H1 (cell line): ENCODE measurements around the gene RNF135. TPM values are rescaled to one million over a fixed set of nuclear protein-coding genes. Genes with fewer than 3 reads are reported as not detected.

ENCODE experiments used
- CBX5 ChIP-seq: fragments of 300-800, 300-1000 bp; sonication (generic); IDR thresholded peaks from 2 replicates; pipeline ENCODE4 v1.7.1; 2016; ENCODE audit warnings: antibody characterized with exemption, low read length, low read depth
- RBBP5 ChIP-seq: IDR thresholded peaks from 2 replicates; pipeline ENCODE4 v1.7.1; 2012; ENCODE audit warnings: low read depth, mild to moderate bottlenecking, inconsistent platforms, low read length, moderate library complexity, borderline replicate concordance
- SIN3A ChIP-seq, 2 experiments: IDR thresholded peaks in 1 of 2; conservative IDR thresholded peaks in 1 of 2; 2 replicates each; pipeline ENCODE4 v1.6.1; 2011 to 2012; ENCODE audit warnings: low read length in 2 of 2, improper control_type of control experiment in 1 of 2, low read depth in 1 of 2, mild to moderate bottlenecking in 1 of 2
- ZNF274 ChIP-seq: IDR thresholded peaks from 2 replicates; pipeline ENCODE4 v1.7.0; 2012; ENCODE audit warnings: low read length, borderline replicate concordance; ENCODE audit errors: extremely low read depth
- polyA plus RNA-seq, 7 experiments: library from polyadenylated mRNA; depleted of rRNA in 3 of 7; stranded (reverse) in 5 of 7; unstranded in 2 of 7; fragments of >200 nt in 5 of 7; fragments of 200-250 nt in 2 of 7; gene quantifications; 1 replicate in 5 of 7; 2 replicates in 1 of 7; 4 replicates in 1 of 7; pipeline versions ENCODE4 v1.2.1 to v1.2.3, GENCODE V29; 2011 to 2013; ENCODE audit warnings: missing spikeins in 2 of 7, mixed read lengths in 2 of 7
- total RNA-seq: library from RNA; stranded (reverse); fragmentation: NEBNext Ultra II Directional; extraction: Animal tissue kit (Norgen Biotek cat#: 25700); gene quantifications from 2 replicates; pipeline ENCODE4 v1.2.1, GENCODE V29; 2021

Gene RNF135
- total and polyA plus RNA-seq, 2 of the 8 experiments (the other 6 are each of a cell fraction or from before 2014, with no cell fraction given): 8.8 to 9.0 TPM

DNA sequence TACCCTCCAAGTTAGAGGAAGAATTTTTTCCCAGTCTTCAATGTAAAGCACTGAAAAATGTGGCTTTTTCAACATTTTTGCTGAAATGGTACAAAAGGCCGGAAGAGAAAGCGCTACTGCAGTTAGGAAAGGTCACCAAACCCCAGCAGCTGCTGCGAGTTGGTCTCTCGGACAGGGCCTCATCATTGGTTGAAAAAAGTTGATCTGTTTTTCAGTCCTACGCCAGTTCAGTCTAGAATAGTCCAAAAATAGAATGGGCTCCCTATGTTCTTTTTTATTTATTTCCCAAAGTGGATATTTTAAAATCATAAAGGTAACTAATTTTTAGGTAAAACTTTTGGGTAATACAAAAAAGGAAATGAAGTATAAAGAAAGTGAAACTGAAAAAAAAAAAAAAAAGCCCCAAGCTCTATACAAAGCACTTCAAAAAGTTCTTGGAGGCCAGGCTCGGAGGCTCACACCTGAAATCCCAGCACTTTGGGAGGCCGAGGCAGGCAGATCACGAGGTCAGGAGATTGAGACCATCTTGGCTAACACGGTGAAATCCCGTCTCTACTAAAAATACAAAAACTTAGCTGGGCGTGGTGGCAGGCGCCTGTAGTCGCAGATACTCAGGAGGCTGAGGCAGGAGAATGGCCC, 31.7 kb upstream of the RNF135 start (continued):
- no peak for TF ChIP-seq SIN3A (conservative IDR thresholded peaks at IDR 0.05 in 1 of 2, IDR thresholded peaks at IDR 0.05 in 1 of 2; ENCODE audit: low read depth in 1 of 2, low read length in 2 of 2)
- TF ChIP-seq ZNF274: no peak
- no peak for TF ChIP-seq RBBP5
- TF ChIP-seq CBX5: no peak
